ENCODE results near the gene SRM.
"Not testable (repeated sequence)": the region's sequence is repeated elsewhere in the genome, so short reads cannot be mapped to it uniquely, and the experiment has no call there.

The SRM gene

GRCh38 chr1:11059968-11060830 lies at the start of gene SRM:
Gene SRM, minus strand, starts transcription at chr1:11060018. Its CDS starts 75 bp downstream, at chr1:11059943.
- H3K4me1 ChIP-seq = peaks cover 29% of the 10 kb centered on the region
- peaks cover 18% of the 10 kb centered on the region for H4K20me1 ChIP-seq
- H3K4me3 ChIP-seq = peak within 1 kb of the TSS; percentile 100
- no peaks in the 10 kb centered on the region for H3K27me3 ChIP-seq
- peaks cover 66% of the 10 kb centered on the region for H3K36me3 ChIP-seq
- H3K27ac ChIP-seq = peak within 1 kb of the TSS; percentile 96
- no peaks in the 10 kb centered on the region for H3K9me3 ChIP-seq
- peak within 1 kb of the TSS; percentile 93 for H3K4me2 ChIP-seq
- no peak for TF ChIP-seq Cebpa-rat (IDR thresholded peaks at IDR 0.05)
- peak within 1 kb of the TSS; percentile 97 for H3K9ac ChIP-seq

- Histone ChIP-seq H3K27me3 (no peaks in the 10 kb centered on the region), H3K9ac (no peak overlapping the region), H3K4me1 (no peaks in the 10 kb centered on the region), H3K27ac (no peak overlapping the region), H4K20me1 (no peaks in the 10 kb centered on the region; the same call in 1 of the 2 replicates), H3K4me3 (no peak overlapping the region), H3K4me2 (no peak overlapping the region), H3K36me3 (peaks cover 86% of the 10 kb centered on the region), H3K9me3 (no peaks in the 10 kb centered on the region)
- no peak for TF ChIP-seq Cebpa-rat (IDR thresholded peaks at IDR 0.05)
Observed at GRCh38 chr1:11109047-11109760, 49.4 kb upstream of the SRM start.

GRCh38 chr1:11107599-11107998 lies 47.8 kb upstream of the SRM start:
- Histone ChIP-seq H3K4me2 (no peak overlapping the region), H3K4me3 (no peak overlapping the region), H4K20me1 (no peaks in the 10 kb centered on the region; the same call in 1 of the 2 replicates), H3K27ac (no peak overlapping the region), H3K36me3 (peaks cover 70% of the 10 kb centered on the region), H3K27me3 (no peaks in the 10 kb centered on the region), H3K9me3 (no peaks in the 10 kb centered on the region), H3K9ac (0 out of 2 replicates have a peak overlapping the region, but pooled peaks have one; percentile 19), H3K4me1 (no peaks in the 10 kb centered on the region)
- TF ChIP-seq Cebpa-rat (IDR thresholded peaks at IDR 0.05) = no peak

GRCh38 chr1:11105586-11105985 lies 45.8 kb upstream of the SRM start:
- peaks cover 53% of the 10 kb centered on the region for H3K36me3 ChIP-seq
- H3K27ac ChIP-seq = no peak overlapping the region
- no peaks in the 10 kb centered on the region for H3K27me3 ChIP-seq
- no peaks in the 10 kb centered on the region for H3K4me1 ChIP-seq
- no peak overlapping the region for H3K4me3 ChIP-seq
- no peak overlapping the region for H3K4me2 ChIP-seq
- no peaks in the 10 kb centered on the region for H4K20me1 ChIP-seq
- H3K9ac ChIP-seq = no peak overlapping the region
- no peak for TF ChIP-seq Cebpa-rat (IDR thresholded peaks at IDR 0.05)
- no peaks in the 10 kb centered on the region for H3K9me3 ChIP-seq

GRCh38 chr1:11101347-11101746 lies 41.5 kb upstream of the SRM start:
- peaks cover 18% of the 10 kb centered on the region for H3K4me1 ChIP-seq
- H4K20me1 ChIP-seq = peaks cover 7% of the 10 kb centered on the region; the same call in 1 of the 2 replicates
- H3K27me3 ChIP-seq = no peaks in the 10 kb centered on the region
- H3K4me2 ChIP-seq = no peak overlapping the region
- H3K27ac ChIP-seq = no peak overlapping the region
- H3K36me3 ChIP-seq = peaks cover 29% of the 10 kb centered on the region
- H3K9ac ChIP-seq = no peak overlapping the region
- no peak for TF ChIP-seq Cebpa-rat (IDR thresholded peaks at IDR 0.05)
- no peak overlapping the region for H3K4me3 ChIP-seq
- H3K9me3 ChIP-seq = no peaks in the 10 kb centered on the region

- H3K4me3 ChIP-seq, H4K20me1 ChIP-seq, H3K27me3 ChIP-seq, H3K9me3 ChIP-seq, H3K4me2 ChIP-seq, H3K9ac ChIP-seq, H3K27ac ChIP-seq: not testable (repeated sequence)
- H3K36me3 ChIP-seq = peaks cover 29% of the 10 kb centered on the region
- H3K4me1 ChIP-seq = peaks cover 18% of the 10 kb centered on the region
Observed at GRCh38 chr1:11100806-11101205, 41.0 kb upstream of the SRM start.

GRCh38 chr1:11100149-11100493 lies 40.3 kb upstream of the SRM start:
- Histone ChIP-seq H3K27ac (peak overlapping the region; percentile 86), H4K20me1 (peaks cover 7% of the 10 kb centered on the region; the same call in 1 of the 2 replicates), H3K36me3 (peaks cover 31% of the 10 kb centered on the region), H3K4me3 (peak overlapping the region; percentile 81), H3K27me3 (no peaks in the 10 kb centered on the region), H3K4me2 (peak overlapping the region; percentile 75), H3K4me1 (peaks cover 18% of the 10 kb centered on the region), H3K9me3 (no peaks in the 10 kb centered on the region), H3K9ac (peak overlapping the region; percentile 88)
- no peak for TF ChIP-seq Cebpa-rat (IDR thresholded peaks at IDR 0.05)

GRCh38 chr1:11099310-11100148 lies 39.7 kb upstream of the SRM start, which contains the start of gene EXOSC10:
Gene EXOSC10, minus strand, starts transcription at chr1:11099869. Its CDS starts 38 bp downstream, at chr1:11099831.
- Histone ChIP-seq H3K27ac (peak within 1 kb of the TSS; percentile 86), H3K4me1 (peaks cover 18% of the 10 kb centered on the region), H3K4me3 (peak within 1 kb of the TSS; percentile 81), H3K9me3 (no peaks in the 10 kb centered on the region), H3K4me2 (peak within 1 kb of the TSS; percentile 79), H4K20me1 (peaks cover 7% of the 10 kb centered on the region; the same call in 1 of the 2 replicates), H3K36me3 (peaks cover 37% of the 10 kb centered on the region), H3K9ac (peak within 1 kb of the TSS; percentile 88), H3K27me3 (no peaks in the 10 kb centered on the region)
- no peak for TF ChIP-seq Cebpa-rat (IDR thresholded peaks at IDR 0.05)

GRCh38 chr1:11098931-11099309 lies 39.1 kb upstream of the SRM start:
- peaks cover 43% of the 10 kb centered on the region for H3K36me3 ChIP-seq
- H3K9ac ChIP-seq = peak overlapping the region; percentile 88
- peak overlapping the region; percentile 81 for H3K4me3 ChIP-seq

GRCh38 chr1:11083784-11084183 lies 24.0 kb upstream of the SRM start:
- not testable (repeated sequence) for H3K27ac ChIP-seq, H3K9ac ChIP-seq, H3K9me3 ChIP-seq, H3K4me2 ChIP-seq, H4K20me1 ChIP-seq, H3K27me3 ChIP-seq, H3K4me3 ChIP-seq, H3K4me1 ChIP-seq
- H3K36me3 ChIP-seq = peaks cover 71% of the 10 kb centered on the region

More at GRCh38 chr1:11098931-11099309, 39.1 kb upstream of the SRM start:
- Histone ChIP-seq H4K20me1 (peaks cover 7% of the 10 kb centered on the region; the same call in 1 of the 2 replicates), H3K27ac (peak overlapping the region; percentile 86; the same call in 1 of the 2 replicates), H3K9me3 (no peaks in the 10 kb centered on the region), H3K27me3 (no peaks in the 10 kb centered on the region), H3K4me2 (peak overlapping the region; percentile 79), H3K4me1 (peaks cover 18% of the 10 kb centered on the region)
- no peak for TF ChIP-seq Cebpa-rat (IDR thresholded peaks at IDR 0.05)
